ENCODE data around the gene A4GALT.

DNA sequence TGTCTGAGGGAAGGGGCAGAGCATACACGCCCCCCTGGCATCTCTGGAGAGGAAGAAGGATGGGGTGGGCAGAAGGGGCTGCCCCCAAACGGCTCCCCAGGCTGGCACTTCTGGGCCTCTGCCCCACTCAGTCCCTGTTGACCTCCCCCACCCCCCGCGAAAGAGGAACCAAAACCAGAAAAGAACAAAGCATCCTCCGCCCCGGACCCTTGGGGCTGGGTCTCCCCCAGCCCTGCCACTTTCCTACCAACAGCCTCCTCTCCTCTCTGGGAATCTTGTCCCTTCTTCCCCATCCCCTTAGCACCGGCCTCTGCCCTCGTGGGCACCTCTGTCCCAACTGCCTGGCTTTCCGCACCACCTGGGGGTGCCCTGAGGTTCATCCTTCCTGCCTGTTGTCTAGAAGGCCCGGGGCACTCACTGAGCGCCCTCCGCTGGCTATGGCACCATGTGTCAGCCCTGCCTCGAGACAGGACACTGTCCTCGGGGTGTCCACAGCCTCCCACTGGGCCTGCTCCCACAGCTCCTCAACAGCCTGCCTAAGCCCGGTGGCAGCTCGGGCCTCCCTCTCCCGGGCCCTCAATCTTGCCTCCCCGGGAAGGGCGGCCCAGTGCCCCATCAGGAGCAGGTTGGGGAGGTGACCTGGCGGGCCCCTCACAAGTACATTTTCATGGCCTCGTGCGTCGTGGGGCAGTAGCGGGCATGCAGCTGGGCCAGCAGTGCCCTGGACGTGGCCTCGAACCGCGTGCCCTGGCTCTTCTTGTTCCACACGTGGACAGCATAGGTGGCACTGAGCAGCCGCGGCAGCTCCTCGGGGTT, 28.2 kb downstream of the A4GALT start:
- TF ChIP-seq, protein P1, sequence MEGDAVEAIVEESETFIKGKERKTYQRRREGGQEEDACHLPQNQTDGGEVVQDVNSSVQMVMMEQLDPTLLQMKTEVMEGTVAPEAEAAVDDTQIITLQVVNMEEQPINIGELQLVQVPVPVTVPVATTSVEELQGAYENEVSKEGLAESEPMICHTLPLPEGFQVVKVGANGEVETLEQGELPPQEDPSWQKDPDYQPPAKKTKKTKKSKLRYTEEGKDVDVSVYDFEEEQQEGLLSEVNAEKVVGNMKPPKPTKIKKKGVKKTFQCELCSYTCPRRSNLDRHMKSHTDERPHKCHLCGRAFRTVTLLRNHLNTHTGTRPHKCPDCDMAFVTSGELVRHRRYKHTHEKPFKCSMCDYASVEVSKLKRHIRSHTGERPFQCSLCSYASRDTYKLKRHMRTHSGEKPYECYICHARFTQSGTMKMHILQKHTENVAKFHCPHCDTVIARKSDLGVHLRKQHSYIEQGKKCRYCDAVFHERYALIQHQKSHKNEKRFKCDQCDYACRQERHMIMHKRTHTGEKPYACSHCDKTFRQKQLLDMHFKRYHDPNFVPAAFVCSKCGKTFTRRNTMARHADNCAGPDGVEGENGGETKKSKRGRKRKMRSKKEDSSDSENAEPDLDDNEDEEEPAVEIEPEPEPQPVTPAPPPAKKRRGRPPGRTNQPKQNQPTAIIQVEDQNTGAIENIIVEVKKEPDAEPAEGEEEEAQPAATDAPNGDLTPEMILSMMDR (IDR thresholded peaks at IDR 0.05; ENCODE audit: poor library complexity) = no peak
- no peak for TF ChIP-seq EZH2 (IDR thresholded peaks at IDR 0.05; ENCODE audit: borderline replicate concordance)

Measured in hepatocyte (in vitro differentiated cells).